ENCODE results near the gene PLD1. TPM values are rescaled to one million over a fixed set of nuclear protein-coding genes. Genes with fewer than 3 reads are reported as not detected.
A peak's percentile ranks its signal among the peaks of the same experiment; 100 is the strongest.

The PLD1 gene
- total and polyA plus RNA-seq, 10 donors = 3.0 to 75.2 (median 54.0) TPM

GRCh38 chr3:171804618-171805389 lies 5.5 kb downstream of the PLD1 start:
- 60 to 84% (median 72%) methylated on average over 6 of the region's 6 CpGs for WGBS, 5 donors

GRCh38 chr3:171803044-171803443 lies 7.2 kb downstream of the PLD1 start:
- 47 to 86% (median 69%) methylated on average over 4 of the region's 4 CpGs for WGBS, 5 donors
- TF ChIP-seq POLR2A (IDR thresholded peaks at IDR 0.05) = no peak
- TF ChIP-seq POLR2AphosphoS5 (IDR thresholded peaks at IDR 0.05) = no peak
- TF ChIP-seq CTCF (IDR thresholded peaks at IDR 0.05 in 8 of 11, conservative IDR thresholded peaks at IDR 0.05 in 3 of 11) = no peak
- intact Hi-C loops (cut with DNase I; ENCODE audit: low total_unique reads) = no loop called here
- H3K4me1 ChIP-seq = peaks cover 0 to 66% (median 30%) of the 10 kb centered on the region in 6 donors
- no peak overlapping the region for H3K4me3 ChIP-seq
- no peak for DNase-seq
- H3K27ac ChIP-seq = no peak overlapping the region
- H3K36me3 ChIP-seq = no peaks in the 10 kb centered on the region
- no peaks in the 10 kb centered on the region for H3K27me3 ChIP-seq (replicated peaks in 1 of 7)
- no peaks in the 10 kb centered on the region for H3K9me3 ChIP-seq

More at GRCh38 chr3:171804618-171805389, 5.5 kb downstream of the PLD1 start:
- Histone ChIP-seq H3K9me3 (no peaks in the 10 kb centered on the region), H3K4me3 (no peak overlapping the region), H3K36me3 (no peaks in the 10 kb centered on the region), H3K4me1 (peaks cover 0 to 79% (median 42%) of the 10 kb centered on the region in 6 donors), H3K27ac (peak overlapping the region in 6 of 8 donors; percentile 5 to 66 (median 46)), H3K27me3 (replicated peaks in 1 of 7) (peaks cover 0 to 7% (median 4%) of the 10 kb centered on the region in 7 donors)
- intact Hi-C loops (cut with DNase I; ENCODE audit: low total_unique reads) = no loop called here
- DNase-seq = no peak
- no peak for TF ChIP-seq POLR2A (IDR thresholded peaks at IDR 0.05)
- no peak for TF ChIP-seq POLR2AphosphoS5 (IDR thresholded peaks at IDR 0.05)
- TF ChIP-seq CTCF (IDR thresholded peaks at IDR 0.05 in 8 of 11, conservative IDR thresholded peaks at IDR 0.05 in 3 of 11) = no peak

GRCh38 chr3:171802590-171802956 lies 7.7 kb downstream of the PLD1 start:
- Histone ChIP-seq H3K27ac (no peak overlapping the region), H3K27me3 (replicated peaks in 1 of 7) (no peaks in the 10 kb centered on the region), H3K4me3 (no peak overlapping the region), H3K36me3 (no peaks in the 10 kb centered on the region), H3K4me1 (peaks cover 0 to 64% (median 31%) of the 10 kb centered on the region in 6 donors), H3K9me3 (no peaks in the 10 kb centered on the region)
- intact Hi-C loops (cut with DNase I; ENCODE audit: low total_unique reads) = no loop called here
- whole genome bisulfite sequencing, 5 donors = 81 to 94% (median 85%) methylated on average over 3 of the region's 3 CpGs
- no peak for TF ChIP-seq CTCF (IDR thresholded peaks at IDR 0.05 in 8 of 11, conservative IDR thresholded peaks at IDR 0.05 in 3 of 11)
- no peak for TF ChIP-seq POLR2AphosphoS5 (IDR thresholded peaks at IDR 0.05)
- no peak for TF ChIP-seq POLR2A (IDR thresholded peaks at IDR 0.05)
- no peak for DNase-seq

GRCh38 chr3:171801738-171802589 lies 8.3 kb downstream of the PLD1 start:
- Histone ChIP-seq H3K9me3 (no peaks in the 10 kb centered on the region), H3K27ac (peak overlapping the region in 1 of 8 donors; percentile 20), H3K27me3 (replicated peaks in 1 of 7) (no peaks in the 10 kb centered on the region), H3K4me1 (peaks cover 0 to 62% (median 30%) of the 10 kb centered on the region in 6 donors), H3K4me3 (no peak overlapping the region), H3K36me3 (no peaks in the 10 kb centered on the region)
- DNase-seq = no peak
- 67 to 84% (median 78%) methylated on average over 4 of the region's 4 CpGs for WGBS, 5 donors
- intact Hi-C loops (cut with DNase I; ENCODE audit: low total_unique reads) = no loop called here
- TF ChIP-seq POLR2A (IDR thresholded peaks at IDR 0.05) (no peak), POLR2AphosphoS5 (IDR thresholded peaks at IDR 0.05) (no peak), CTCF (IDR thresholded peaks at IDR 0.05 in 8 of 11, conservative IDR thresholded peaks at IDR 0.05 in 3 of 11) (no peak)
